Vagina (tissue), 2 donors: Measurements from ENCODE around the gene PSME1. TPM values are rescaled to one million over a fixed set of nuclear protein-coding genes. Genes with fewer than 3 reads are reported as not detected.
"Not testable (repeated sequence)": the region's sequence is repeated elsewhere in the genome, so short reads cannot be mapped to it uniquely, and the experiment has no call there.

ENCODE experiments used
- DNase-seq, 2 donors: peaks; one replicate each; pipeline ENCODE4 v3.0.0-alpha.2; 2017; ENCODE audit errors: extremely low spot score in 2 of 2
- H3K27ac ChIP-seq: fragments of 200-600 bp; sonication (generic); one replicate; pipeline ENCODE4 v1.5.1; 2019
- H3K27me3 ChIP-seq: fragments of 200-600 bp; sonication (generic); one replicate; pipeline ENCODE4 v1.5.1; 2019
- H3K36me3 ChIP-seq, 2 donors: fragments of 200-600 bp; sonication (generic); one replicate each; pipeline ENCODE4 v1.5.1; 2017 to 2019
- H3K4me1 ChIP-seq: fragments of 200-600 bp; sonication (generic); one replicate; pipeline ENCODE4 v1.5.1; 2019
- H3K4me3 ChIP-seq, 2 donors: fragments of 200-600 bp; sonication (generic); 1 replicate in 1 of 2; 2 replicates in 1 of 2; pipeline ENCODE4 v1.5.1; 2016 to 2019
- H3K9me3 ChIP-seq: fragments of 200-600 bp; sonication (generic); one replicate; pipeline ENCODE4 v1.5.1; 2019
- CTCF ChIP-seq, 3 experiments: fragments of 450-650 bp in 2 of 3; fragments of 200-600 bp in 1 of 3; sonication (generic) in 1 of 3; IDR thresholded peaks; one replicate each; pipeline ENCODE4 v1.5.1; 2017 to 2019; ENCODE audit warnings: antibody characterized with exemption in 3 of 3, mild to moderate bottlenecking in 2 of 3, moderate library complexity in 2 of 3
- POLR2A ChIP-seq, 2 donors: fragments of 450-650 bp; IDR thresholded peaks; one replicate each; pipeline ENCODE4 v1.6.1; 2017; ENCODE audit warnings: antibody characterized with exemption in 2 of 2, mild to moderate bottlenecking in 2 of 2, moderate library complexity in 2 of 2
- POLR2AphosphoS5 ChIP-seq, 2 donors: sonication (generic); formaldehyde crosslinking; IDR thresholded peaks; one replicate each; pipeline ENCODE4 v1.9.0; 2017; ENCODE audit warnings: antibody characterized with exemption in 2 of 2, mild to moderate bottlenecking in 2 of 2, low read depth in 1 of 2; ENCODE audit not compliant: insufficient read depth in 1 of 2
- intact Hi-C: fragments of 100-400 bp; cut with DNase I; formaldehyde crosslinking; loops from one replicate; pipeline ENCODE4 v1.15.1; 2023
- total RNA-seq: library from RNA; depleted of rRNA; stranded (reverse); fragments of >200 nt; gene quantifications from one replicate; pipeline ENCODE4 v1.2.3, GENCODE V29; 2016

Gene PSME1
- total RNA-seq, 1 donor from 2014 or later = 118 TPM

- Histone ChIP-seq H3K9me3 (no peaks in the 10 kb centered on the region), H3K27ac (no peak overlapping the region), H3K4me1 (peaks cover 6% of the 10 kb centered on the region), H3K36me3 (no peaks in the 10 kb centered on the region), H3K27me3 (no peaks in the 10 kb centered on the region), H3K4me3 (no peak overlapping the region)
- intact Hi-C loops = loop anchor here (5.0 kb wide), 1 partner anchor 43 kb away; no protein-coding TSS in a partner anchor
- DNase-seq = no peak
- no peak for TF ChIP-seq POLR2AphosphoS5 (IDR thresholded peaks at IDR 0.05; ENCODE audit: insufficient read depth in 1 of 2, low read depth in 1 of 2)
- TF ChIP-seq CTCF (IDR thresholded peaks at IDR 0.05) = no peak
- no peak for TF ChIP-seq POLR2A (IDR thresholded peaks at IDR 0.05)
Observed at GRCh38 chr14:24100197-24100981, 35.6 kb upstream of the PSME1 start.

DNA sequence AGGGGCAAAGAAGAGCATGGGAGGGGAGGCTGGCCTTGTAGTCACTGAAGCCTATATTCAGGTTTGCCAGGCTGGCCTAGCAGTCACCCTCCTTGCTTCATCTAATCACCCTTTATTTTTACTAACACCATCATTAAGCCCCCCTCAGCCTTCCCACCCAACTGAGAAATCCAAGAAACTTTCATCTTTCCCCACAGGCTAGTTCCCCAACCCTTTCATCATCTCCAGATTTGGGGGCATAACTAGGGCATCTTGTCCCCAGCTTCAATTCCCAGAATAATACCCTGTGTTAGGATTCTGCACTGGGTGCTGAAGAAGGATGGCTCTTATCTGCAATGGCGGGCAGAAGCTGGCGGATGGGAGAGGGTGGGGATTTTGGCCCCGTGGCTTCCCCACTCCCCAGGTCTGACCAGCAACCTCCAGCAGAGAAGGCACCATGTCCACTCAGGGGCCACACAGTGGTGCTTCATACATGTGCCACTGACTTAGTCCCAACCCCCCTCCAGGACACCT is 35.0 kb upstream of the PSME1 start:
- Histone ChIP-seq H3K9me3 (no peaks in the 10 kb centered on the region), H3K4me3 (no peak overlapping the region), H3K4me1 (no peaks in the 10 kb centered on the region), H3K27me3 (no peaks in the 10 kb centered on the region), H3K36me3 (no peaks in the 10 kb centered on the region), H3K27ac (no peak overlapping the region)
- intact Hi-C loops = loop anchor here (5.0 kb wide), 1 partner anchor 44 kb away; no protein-coding TSS in a partner anchor
- TF ChIP-seq CTCF (IDR thresholded peaks at IDR 0.05) = no peak
- TF ChIP-seq POLR2AphosphoS5 (IDR thresholded peaks at IDR 0.05; ENCODE audit: insufficient read depth in 1 of 2, low read depth in 1 of 2) = no peak
- TF ChIP-seq POLR2A (IDR thresholded peaks at IDR 0.05) = no peak
- DNase-seq = no peak

- Histone ChIP-seq H3K4me3 (no peak overlapping the region), H3K27me3 (no peaks in the 10 kb centered on the region), H3K4me1 (no peaks in the 10 kb centered on the region), H3K9me3 (no peaks in the 10 kb centered on the region), H3K27ac (no peak overlapping the region), H3K36me3 (no peaks in the 10 kb centered on the region)
- no peak for DNase-seq
- TF ChIP-seq CTCF (IDR thresholded peaks at IDR 0.05) (no peak), POLR2A (IDR thresholded peaks at IDR 0.05) (no peak), POLR2AphosphoS5 (IDR thresholded peaks at IDR 0.05; ENCODE audit: insufficient read depth in 1 of 2, low read depth in 1 of 2) (no peak)
- intact Hi-C loops = loop anchor here (5.0 kb wide), 1 partner anchor 45 kb away; no protein-coding TSS in a partner anchor
Observed at GRCh38 chr14:24102357-24103048, 33.5 kb upstream of the PSME1 start.

- Histone ChIP-seq H3K4me1 (no peaks in the 10 kb centered on the region), H3K27me3 (no peaks in the 10 kb centered on the region), H3K4me3 (no peak overlapping the region), H3K36me3 (no peaks in the 10 kb centered on the region), H3K9me3 (no peaks in the 10 kb centered on the region), H3K27ac (no peak overlapping the region)
- no peak for DNase-seq
- TF ChIP-seq POLR2AphosphoS5 (IDR thresholded peaks at IDR 0.05; ENCODE audit: insufficient read depth in 1 of 2, low read depth in 1 of 2) = no peak
- no peak for TF ChIP-seq POLR2A (IDR thresholded peaks at IDR 0.05)
- TF ChIP-seq CTCF (IDR thresholded peaks at IDR 0.05) = no peak
- intact Hi-C loops = loop anchor here (5.0 kb wide), 1 partner anchor 46 kb away; no protein-coding TSS in a partner anchor
Observed at GRCh38 chr14:24103451-24103850, 32.5 kb upstream of the PSME1 start.

DNA sequence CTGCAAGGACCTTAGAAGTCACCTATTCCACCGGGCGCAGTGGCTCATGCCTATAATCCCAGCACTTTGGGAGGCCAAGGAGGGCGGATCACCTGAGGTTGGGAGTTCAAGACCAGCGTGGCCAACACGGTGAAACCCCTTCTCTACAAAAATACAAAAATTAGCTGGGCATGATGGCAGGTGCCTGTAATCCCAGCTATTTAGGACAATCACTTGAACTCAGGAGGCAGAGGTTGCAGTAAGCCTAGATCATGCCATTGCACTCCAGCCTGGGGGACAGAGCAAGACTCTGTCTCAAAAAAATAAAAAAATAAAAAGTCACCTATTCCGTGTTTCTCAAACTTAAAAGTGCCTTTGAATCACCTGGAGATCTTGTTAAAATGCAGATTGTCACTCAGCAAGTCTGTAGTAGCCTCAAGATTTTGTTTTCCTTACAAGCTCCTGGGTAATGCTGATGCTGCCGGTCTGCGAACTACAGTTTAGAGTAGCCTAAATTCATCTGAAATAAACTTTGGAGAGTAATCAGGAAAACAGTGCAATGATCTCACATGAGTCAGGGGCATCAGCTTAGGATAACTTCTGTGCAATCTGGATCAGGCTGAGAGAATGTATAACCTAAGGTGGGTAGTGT is 30.3 kb upstream of the PSME1 start:
- H3K4me1 ChIP-seq, H3K27ac ChIP-seq, H3K9me3 ChIP-seq, DNase-seq, H3K36me3 ChIP-seq, H3K27me3 ChIP-seq, H3K4me3 ChIP-seq, intact Hi-C loops: not testable (repeated sequence)
